ENCODE data around the gene P2RX3.
"Not testable (repeated sequence)": the region's sequence is repeated elsewhere in the genome, so short reads cannot be mapped to it uniquely, and the experiment has no call there.

P2RX3 gene

GRCh38 chr11:57349491-57350274 lies 11.5 kb downstream of the P2RX3 start:
- no peak for DNase-seq (ENCODE audit: low read depth)

- DNase-seq (ENCODE audit: low read depth) = no peak
Measured at GRCh38 chr11:57353036-57353435, 14.9 kb downstream of the P2RX3 start.

GRCh38 chr11:57353446-57353845 lies 15.3 kb downstream of the P2RX3 start:
- DNase-seq (ENCODE audit: low read depth) = no peak

- DNase-seq (ENCODE audit: low read depth) = no peak
Measured at GRCh38 chr11:57353852-57354251, 15.7 kb downstream of the P2RX3 start.

- DNase-seq (ENCODE audit: low read depth) = no peak
Measured at GRCh38 chr11:57354699-57355098, 16.5 kb downstream of the P2RX3 start.

- no peak for DNase-seq (ENCODE audit: low read depth)
Measured at GRCh38 chr11:57356268-57356667, 18.1 kb downstream of the P2RX3 start.

GRCh38 chr11:57357310-57357709 lies 19.2 kb downstream of the P2RX3 start:
- DNase-seq (ENCODE audit: low read depth) = no peak

GRCh38 chr11:57357856-57358255 lies 19.7 kb downstream of the P2RX3 start:
- DNase-seq (ENCODE audit: low read depth) = no peak

- DNase-seq (ENCODE audit: low read depth) = no peak
Measured at GRCh38 chr11:57358543-57358961, 20.4 kb downstream of the P2RX3 start.

- no peak for DNase-seq (ENCODE audit: low read depth)
Measured at GRCh38 chr11:57358991-57359390, 20.8 kb downstream of the P2RX3 start.

GRCh38 chr11:57359396-57359795 lies 21.2 kb downstream of the P2RX3 start:
- DNase-seq (ENCODE audit: low read depth) = no peak

GRCh38 chr11:57359896-57360690 lies 21.9 kb downstream of the P2RX3 start:
- no peak for DNase-seq (ENCODE audit: low read depth)

GRCh38 chr11:57360991-57361390 lies 22.8 kb downstream of the P2RX3 start:
- no peak for DNase-seq (ENCODE audit: low read depth)

- not testable (repeated sequence) for DNase-seq (ENCODE audit: low read depth)
Measured at GRCh38 chr11:57361420-57361819, 23.3 kb downstream of the P2RX3 start.

- DNase-seq (ENCODE audit: low read depth) = no peak
Measured at GRCh38 chr11:57361926-57362325, 23.8 kb downstream of the P2RX3 start.

- DNase-seq (ENCODE audit: low read depth) = no peak
Measured at GRCh38 chr11:57363131-57364080, 25.3 kb downstream of the P2RX3 start.

GRCh38 chr11:57364851-57365660 lies 26.9 kb downstream of the P2RX3 start:
- DNase-seq (ENCODE audit: low read depth) = no peak

- no peak for DNase-seq (ENCODE audit: low read depth)
Measured at GRCh38 chr11:57368106-57368844, 30.1 kb downstream of the P2RX3 start.

GRCh38 chr11:57368845-57369232 lies 30.7 kb downstream of the P2RX3 start:
- no peak for DNase-seq (ENCODE audit: low read depth)

GRCh38 chr11:57370251-57370650 lies 32.1 kb downstream of the P2RX3 start:
- DNase-seq (ENCODE audit: low read depth) = no peak

- no peak for DNase-seq (ENCODE audit: low read depth)
Measured at GRCh38 chr11:57370941-57371340, 32.8 kb downstream of the P2RX3 start.
